SK-N-SH treated with all-trans-retinoic acid at 6 μM for 48 hours (cell line): ENCODE results near the gene SLCO6A1.

Source experiments
- ATAC-seq: fragments of 200-7000 bp; cut with Tn5 transposase; 3 replicates; pipeline ENCODE4 v1.9.1; 2020; ENCODE audit warnings: mild to moderate bottlenecking, moderate library complexity
- BACH2 ChIP-seq: fragments of 250-450 bp; sonication (Bioruptor Pico); IDR thresholded peaks from 2 replicates; pipeline ENCODE4 v1.9.0; 2021; ENCODE audit warnings: mild to moderate bottlenecking, borderline replicate concordance
- CSDC2 ChIP-seq: fragments of 250-450 bp; sonication (Bioruptor Pico); IDR thresholded peaks from 2 replicates; pipeline ENCODE4 v1.5.0; 2020; ENCODE audit warnings: mild to moderate bottlenecking, moderate library complexity
- ESRRG ChIP-seq: fragments of 250-450 bp; sonication (Bioruptor Pico); IDR thresholded peaks from 2 replicates; pipeline ENCODE4 v1.6.1; 2021; ENCODE audit warnings: mild to moderate bottlenecking
- GLIS3 ChIP-seq: fragments of 250-450 bp; sonication (Bioruptor Pico); IDR thresholded peaks from 2 replicates; pipeline ENCODE4 v1.5.0; 2020; ENCODE audit warnings: mild to moderate bottlenecking, moderate library complexity
- ISL1 ChIP-seq: fragments of 250-450 bp; sonication (Bioruptor Pico); IDR thresholded peaks from 2 replicates; pipeline ENCODE4 v2.1.2; 2022; ENCODE audit warnings: mild to moderate bottlenecking, moderate library complexity
- OSR1 ChIP-seq: fragments of 250-450 bp; sonication (Bioruptor Pico); IDR thresholded peaks from 2 replicates; pipeline ENCODE4 v1.8.0; 2022; ENCODE audit warnings: moderate library complexity, mild to moderate bottlenecking, inconsistent platforms
- PPARA ChIP-seq: fragments of 250-450 bp; sonication (Bioruptor Pico); IDR thresholded peaks from 2 replicates; pipeline ENCODE4 v1.5.0; 2020; ENCODE audit warnings: mild to moderate bottlenecking, borderline replicate concordance
- RARB ChIP-seq: fragments of 250-450 bp; sonication (Bioruptor Pico); IDR thresholded peaks from 2 replicates; pipeline ENCODE4 v1.8.0; 2021; ENCODE audit warnings: mild to moderate bottlenecking, moderate library complexity
- SNAI2 ChIP-seq: fragments of 250-450 bp; sonication (Bioruptor Pico); IDR thresholded peaks from 2 replicates; pipeline ENCODE4 v1.5.0; 2020; ENCODE audit warnings: mild to moderate bottlenecking, moderate library complexity
- TCF4 ChIP-seq: fragments of 250-450 bp; sonication (Bioruptor Pico); IDR thresholded peaks from 2 replicates; pipeline ENCODE4 v1.8.0; 2021; ENCODE audit warnings: mild to moderate bottlenecking, moderate library complexity, borderline replicate concordance
- TOX ChIP-seq: fragments of 250-450 bp; sonication (Bioruptor Pico); IDR thresholded peaks from 2 replicates; pipeline ENCODE4 v1.8.0; 2021; ENCODE audit warnings: mild to moderate bottlenecking, moderate library complexity, borderline replicate concordance
- ZC3H10 ChIP-seq: fragments of 250-450 bp; sonication (Bioruptor Pico); IDR thresholded peaks from 2 replicates; pipeline ENCODE4 v1.5.1; 2021; ENCODE audit warnings: mild to moderate bottlenecking, moderate library complexity
- ZFP3 ChIP-seq: fragments of 250-450 bp; sonication (Bioruptor Pico); IDR thresholded peaks from 2 replicates; pipeline ENCODE4 v1.5.0; 2020; ENCODE audit warnings: mild to moderate bottlenecking, moderate library complexity
- ZFP30 ChIP-seq: fragments of 450-650 bp; formaldehyde crosslinking; IDR thresholded peaks from 2 replicates; pipeline ENCODE4 v1.5.0; 2022; ENCODE audit warnings: mild to moderate bottlenecking, moderate library complexity
- ZNF565 ChIP-seq: fragments of 450-650 bp; formaldehyde crosslinking; conservative IDR thresholded peaks from 2 replicates; pipeline ENCODE4 v1.5.0; 2020; ENCODE audit warnings: low read depth, mild to moderate bottlenecking, moderate library complexity
- ZNF70 ChIP-seq: fragments of 450-650 bp; formaldehyde crosslinking; IDR thresholded peaks from 2 replicates; pipeline ENCODE4 v1.5.0; 2020; ENCODE audit warnings: mild to moderate bottlenecking, moderate library complexity
- ZNF8 ChIP-seq: fragments of 450-650 bp; formaldehyde crosslinking; IDR thresholded peaks from 2 replicates; pipeline ENCODE4 v1.5.0; 2020; ENCODE audit warnings: mild to moderate bottlenecking, moderate library complexity
- TF ChIP-seq, protein P1 (sequence below): fragments of 250-450 bp; sonication (Bioruptor Pico); IDR thresholded peaks from 2 replicates; pipeline ENCODE4 v1.5.1; 2021; ENCODE audit warnings: mild to moderate bottlenecking, moderate library complexity
- TF ChIP-seq, protein P2 (sequence below): fragments of 250-450 bp; sonication (Bioruptor Pico); IDR thresholded peaks from 2 replicates; pipeline ENCODE4 v1.5.1; 2020; ENCODE audit warnings: low read depth, mild to moderate bottlenecking, moderate library complexity
- TF ChIP-seq, protein P3 (sequence below): fragments of 250-450 bp; sonication (Bioruptor Pico); IDR thresholded peaks from 2 replicates; pipeline ENCODE4 v1.8.0; 2020; ENCODE audit warnings: mild to moderate bottlenecking, moderate library complexity, borderline replicate concordance
- TF ChIP-seq, protein P4 (sequence below): fragments of 250-450 bp; sonication (Bioruptor Pico); IDR thresholded peaks from 2 replicates; pipeline ENCODE4 v1.5.0; 2020; ENCODE audit warnings: mild to moderate bottlenecking, moderate library complexity

The SLCO6A1 gene

DNA sequence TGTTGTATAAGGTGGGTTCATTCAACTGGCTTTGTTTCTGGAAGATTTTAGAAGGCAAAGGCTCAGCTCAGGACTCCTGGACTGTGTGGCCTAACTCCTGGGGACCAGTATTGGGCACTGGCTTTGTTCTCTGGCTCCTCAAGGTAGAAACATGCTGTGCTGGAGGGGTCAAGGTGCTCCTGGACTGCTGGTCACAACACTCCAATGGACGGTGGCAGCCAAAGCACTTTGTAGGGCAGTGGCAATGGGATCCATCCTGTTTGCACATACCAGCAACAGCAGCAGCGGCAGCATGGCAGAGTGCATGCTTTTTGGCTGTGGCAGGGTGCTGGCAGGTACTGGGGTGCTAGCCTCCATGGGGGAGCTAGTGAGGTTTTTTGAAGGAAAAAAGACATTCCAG is 65.3 kb downstream of the SLCO6A1 start:
- TF ChIP-seq BACH2 (CRISPR knock-in tag) (no peak), ZFP30 (no peak), OSR1 (CRISPR knock-in tag) (no peak), RARB (CRISPR knock-in tag) (no peak), TCF4 (CRISPR knock-in tag) (no peak), ISL1 (CRISPR knock-in tag) (no peak), PPARA (CRISPR knock-in tag) (no peak), SNAI2 (CRISPR knock-in tag) (no peak), ZNF565 (CRISPR knock-in tag) (no peak)
- ATAC-seq: no peak

DNA sequence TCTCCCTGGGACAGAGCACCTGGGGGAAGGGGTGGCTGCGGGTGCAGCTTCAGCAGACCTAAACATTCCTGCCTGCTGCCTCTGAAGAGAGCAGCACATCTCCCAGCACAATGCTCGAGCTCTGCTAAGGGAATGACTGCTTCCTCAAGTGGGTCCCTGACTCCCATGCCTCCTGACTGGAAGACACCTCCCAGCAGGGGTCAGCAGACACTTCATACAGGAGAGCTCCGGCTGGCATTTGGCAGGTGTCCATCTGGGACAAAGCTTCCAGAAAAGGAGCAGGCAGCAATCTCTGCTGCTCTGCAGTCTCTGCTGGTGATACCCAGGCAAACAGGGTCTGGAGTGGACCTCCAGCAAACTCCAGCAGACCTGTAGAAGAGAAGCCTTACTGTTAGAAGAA is 77.2 kb downstream of the SLCO6A1 start:
- ATAC-seq: no peak

DNA sequence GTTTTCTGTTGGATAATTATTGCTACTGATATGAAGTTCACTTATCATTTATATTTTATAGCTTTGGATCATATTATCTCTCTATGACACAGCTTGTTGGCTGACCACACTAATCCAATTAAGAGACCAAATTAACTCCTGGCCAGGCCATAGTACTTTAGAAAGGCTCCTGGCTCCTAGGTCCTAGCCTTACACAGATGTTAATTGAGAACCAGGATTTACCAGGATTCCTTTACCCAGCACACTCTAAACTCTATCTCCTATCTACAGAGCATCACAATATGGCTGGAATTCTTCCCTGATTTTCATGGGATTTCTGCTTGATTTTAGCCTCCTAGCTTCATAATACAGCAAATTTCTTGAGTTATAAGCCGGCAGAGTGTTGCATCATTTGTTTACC is 80.3 kb downstream of the SLCO6A1 start:
- no peak for ATAC-seq
- TF ChIP-seq ZNF8 (no peak), TOX (CRISPR knock-in tag) (no peak), SNAI2 (CRISPR knock-in tag) (no peak), ZFP30 (no peak), BACH2 (CRISPR knock-in tag) (no peak), CSDC2 (CRISPR knock-in tag) (no peak), ESRRG (CRISPR knock-in tag) (no peak), PPARA (CRISPR knock-in tag) (no peak), ZFP3 (CRISPR knock-in tag) (no peak), OSR1 (CRISPR knock-in tag) (no peak), GLIS3 (CRISPR knock-in tag) (no peak)
- TF ChIP-seq, protein P1, sequence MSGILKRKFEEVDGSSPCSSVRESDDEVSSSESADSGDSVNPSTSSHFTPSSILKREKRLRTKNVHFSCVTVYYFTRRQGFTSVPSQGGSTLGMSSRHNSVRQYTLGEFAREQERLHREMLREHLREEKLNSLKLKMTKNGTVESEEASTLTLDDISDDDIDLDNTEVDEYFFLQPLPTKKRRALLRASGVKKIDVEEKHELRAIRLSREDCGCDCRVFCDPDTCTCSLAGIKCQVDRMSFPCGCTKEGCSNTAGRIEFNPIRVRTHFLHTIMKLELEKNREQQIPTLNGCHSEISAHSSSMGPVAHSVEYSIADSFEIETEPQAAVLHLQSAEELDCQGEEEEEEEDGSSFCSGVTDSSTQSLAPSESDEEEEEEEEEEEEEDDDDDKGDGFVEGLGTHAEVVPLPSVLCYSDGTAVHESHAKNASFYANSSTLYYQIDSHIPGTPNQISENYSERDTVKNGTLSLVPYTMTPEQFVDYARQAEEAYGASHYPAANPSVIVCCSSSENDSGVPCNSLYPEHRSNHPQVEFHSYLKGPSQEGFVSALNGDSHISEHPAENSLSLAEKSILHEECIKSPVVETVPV: no peak
- TF ChIP-seq, protein P2, sequence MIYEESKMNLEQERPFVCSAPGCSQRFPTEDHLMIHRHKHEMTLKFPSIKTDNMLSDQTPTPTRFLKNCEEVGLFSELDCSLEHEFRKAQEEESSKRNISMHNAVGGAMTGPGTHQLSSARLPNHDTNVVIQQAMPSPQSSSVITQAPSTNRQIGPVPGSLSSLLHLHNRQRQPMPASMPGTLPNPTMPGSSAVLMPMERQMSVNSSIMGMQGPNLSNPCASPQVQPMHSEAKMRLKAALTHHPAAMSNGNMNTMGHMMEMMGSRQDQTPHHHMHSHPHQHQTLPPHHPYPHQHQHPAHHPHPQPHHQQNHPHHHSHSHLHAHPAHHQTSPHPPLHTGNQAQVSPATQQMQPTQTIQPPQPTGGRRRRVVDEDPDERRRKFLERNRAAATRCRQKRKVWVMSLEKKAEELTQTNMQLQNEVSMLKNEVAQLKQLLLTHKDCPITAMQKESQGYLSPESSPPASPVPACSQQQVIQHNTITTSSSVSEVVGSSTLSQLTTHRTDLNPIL (CRISPR knock-in tag): no peak

More for the DNA sequence above, 77.2 kb downstream of the SLCO6A1 start:
- TF ChIP-seq, protein P2 (CRISPR knock-in tag): no peak
- TF ChIP-seq GLIS3 (CRISPR knock-in tag) (no peak), ZC3H10 (CRISPR knock-in tag) (no peak), ZNF70 (CRISPR knock-in tag) (no peak), CSDC2 (CRISPR knock-in tag) (no peak), ESRRG (CRISPR knock-in tag) (no peak), TCF4 (CRISPR knock-in tag) (no peak), SNAI2 (CRISPR knock-in tag) (no peak), RARB (CRISPR knock-in tag) (no peak), ZFP3 (CRISPR knock-in tag) (no peak), OSR1 (CRISPR knock-in tag) (no peak)
- TF ChIP-seq, protein P3, sequence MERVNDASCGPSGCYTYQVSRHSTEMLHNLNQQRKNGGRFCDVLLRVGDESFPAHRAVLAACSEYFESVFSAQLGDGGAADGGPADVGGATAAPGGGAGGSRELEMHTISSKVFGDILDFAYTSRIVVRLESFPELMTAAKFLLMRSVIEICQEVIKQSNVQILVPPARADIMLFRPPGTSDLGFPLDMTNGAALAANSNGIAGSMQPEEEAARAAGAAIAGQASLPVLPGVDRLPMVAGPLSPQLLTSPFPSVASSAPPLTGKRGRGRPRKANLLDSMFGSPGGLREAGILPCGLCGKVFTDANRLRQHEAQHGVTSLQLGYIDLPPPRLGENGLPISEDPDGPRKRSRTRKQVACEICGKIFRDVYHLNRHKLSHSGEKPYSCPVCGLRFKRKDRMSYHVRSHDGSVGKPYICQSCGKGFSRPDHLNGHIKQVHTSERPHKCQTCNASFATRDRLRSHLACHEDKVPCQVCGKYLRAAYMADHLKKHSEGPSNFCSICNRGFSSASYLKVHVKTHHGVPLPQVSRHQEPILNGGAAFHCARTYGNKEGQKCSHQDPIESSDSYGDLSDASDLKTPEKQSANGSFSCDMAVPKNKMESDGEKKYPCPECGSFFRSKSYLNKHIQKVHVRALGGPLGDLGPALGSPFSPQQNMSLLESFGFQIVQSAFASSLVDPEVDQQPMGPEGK: no peak
- TF ChIP-seq, protein P1: no peak
- TF ChIP-seq, protein P4, sequence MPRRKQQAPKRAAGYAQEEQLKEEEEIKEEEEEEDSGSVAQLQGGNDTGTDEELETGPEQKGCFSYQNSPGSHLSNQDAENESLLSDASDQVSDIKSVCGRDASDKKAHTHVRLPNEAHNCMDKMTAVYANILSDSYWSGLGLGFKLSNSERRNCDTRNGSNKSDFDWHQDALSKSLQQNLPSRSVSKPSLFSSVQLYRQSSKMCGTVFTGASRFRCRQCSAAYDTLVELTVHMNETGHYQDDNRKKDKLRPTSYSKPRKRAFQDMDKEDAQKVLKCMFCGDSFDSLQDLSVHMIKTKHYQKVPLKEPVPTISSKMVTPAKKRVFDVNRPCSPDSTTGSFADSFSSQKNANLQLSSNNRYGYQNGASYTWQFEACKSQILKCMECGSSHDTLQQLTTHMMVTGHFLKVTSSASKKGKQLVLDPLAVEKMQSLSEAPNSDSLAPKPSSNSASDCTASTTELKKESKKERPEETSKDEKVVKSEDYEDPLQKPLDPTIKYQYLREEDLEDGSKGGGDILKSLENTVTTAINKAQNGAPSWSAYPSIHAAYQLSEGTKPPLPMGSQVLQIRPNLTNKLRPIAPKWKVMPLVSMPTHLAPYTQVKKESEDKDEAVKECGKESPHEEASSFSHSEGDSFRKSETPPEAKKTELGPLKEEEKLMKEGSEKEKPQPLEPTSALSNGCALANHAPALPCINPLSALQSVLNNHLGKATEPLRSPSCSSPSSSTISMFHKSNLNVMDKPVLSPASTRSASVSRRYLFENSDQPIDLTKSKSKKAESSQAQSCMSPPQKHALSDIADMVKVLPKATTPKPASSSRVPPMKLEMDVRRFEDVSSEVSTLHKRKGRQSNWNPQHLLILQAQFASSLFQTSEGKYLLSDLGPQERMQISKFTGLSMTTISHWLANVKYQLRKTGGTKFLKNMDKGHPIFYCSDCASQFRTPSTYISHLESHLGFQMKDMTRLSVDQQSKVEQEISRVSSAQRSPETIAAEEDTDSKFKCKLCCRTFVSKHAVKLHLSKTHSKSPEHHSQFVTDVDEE: no peak
